Astrocyte (in vitro differentiated cells and primary cell): Measurements from ENCODE around the gene RNU5B-1.
"Not testable (repeated sequence)": the region's sequence is repeated elsewhere in the genome, so short reads cannot be mapped to it uniquely, and the experiment has no call there.

ENCODE experiments used
- EZH2 ChIP-seq: IDR thresholded peaks from 2 replicates; pipeline ENCODE4 v1.6.1; 2012; ENCODE audit warnings: mild to moderate bottlenecking, low read length, inconsistent platforms; ENCODE audit not compliant: insufficient read depth
- TF ChIP-seq, protein P1 (sequence below): IDR thresholded peaks from 2 replicates; pipeline ENCODE4 v1.5.1; 2011; ENCODE audit warnings: low read depth, mild to moderate bottlenecking, inconsistent platforms, low read length, moderate library complexity; ENCODE audit not compliant: insufficient read depth

DNA sequence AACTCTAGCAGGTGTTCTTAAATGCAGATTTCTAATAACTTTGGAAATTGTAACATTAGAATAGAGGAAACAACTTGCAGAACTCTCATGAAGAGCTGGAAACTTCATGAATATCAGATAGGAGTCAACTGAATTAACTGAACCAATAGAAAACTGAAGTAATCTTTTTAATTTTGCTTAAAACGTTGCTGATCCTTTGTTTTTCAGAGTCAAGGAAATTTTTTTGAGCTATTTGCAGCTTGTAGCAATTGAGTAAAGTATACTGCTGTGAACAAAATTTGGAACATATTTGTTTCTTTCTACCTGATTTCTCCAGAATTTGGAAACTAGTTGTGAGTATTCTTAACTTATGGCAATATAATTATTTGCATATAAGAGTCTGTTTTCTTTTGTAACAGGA is 47.5 kb downstream of the RNU5B-1 start:
- TF ChIP-seq, protein P1, sequence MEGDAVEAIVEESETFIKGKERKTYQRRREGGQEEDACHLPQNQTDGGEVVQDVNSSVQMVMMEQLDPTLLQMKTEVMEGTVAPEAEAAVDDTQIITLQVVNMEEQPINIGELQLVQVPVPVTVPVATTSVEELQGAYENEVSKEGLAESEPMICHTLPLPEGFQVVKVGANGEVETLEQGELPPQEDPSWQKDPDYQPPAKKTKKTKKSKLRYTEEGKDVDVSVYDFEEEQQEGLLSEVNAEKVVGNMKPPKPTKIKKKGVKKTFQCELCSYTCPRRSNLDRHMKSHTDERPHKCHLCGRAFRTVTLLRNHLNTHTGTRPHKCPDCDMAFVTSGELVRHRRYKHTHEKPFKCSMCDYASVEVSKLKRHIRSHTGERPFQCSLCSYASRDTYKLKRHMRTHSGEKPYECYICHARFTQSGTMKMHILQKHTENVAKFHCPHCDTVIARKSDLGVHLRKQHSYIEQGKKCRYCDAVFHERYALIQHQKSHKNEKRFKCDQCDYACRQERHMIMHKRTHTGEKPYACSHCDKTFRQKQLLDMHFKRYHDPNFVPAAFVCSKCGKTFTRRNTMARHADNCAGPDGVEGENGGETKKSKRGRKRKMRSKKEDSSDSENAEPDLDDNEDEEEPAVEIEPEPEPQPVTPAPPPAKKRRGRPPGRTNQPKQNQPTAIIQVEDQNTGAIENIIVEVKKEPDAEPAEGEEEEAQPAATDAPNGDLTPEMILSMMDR, result not testable (repeated sequence)
- not testable (repeated sequence) for TF ChIP-seq EZH2
